HG02870 (cell line): ENCODE results near the gene C19orf47.
A peak's percentile ranks its signal among the peaks of the same experiment; 100 is the strongest.

ENCODE experiments used
- ATAC-seq: cut with Tn5 transposase; IDR thresholded peaks from one replicate; pipeline ENCODE4 v1.9.1; 2021; ENCODE audit warnings: mild to moderate bottlenecking, moderate library complexity; ENCODE audit not compliant: unreplicated experiment

Gene C19orf47, protein sequence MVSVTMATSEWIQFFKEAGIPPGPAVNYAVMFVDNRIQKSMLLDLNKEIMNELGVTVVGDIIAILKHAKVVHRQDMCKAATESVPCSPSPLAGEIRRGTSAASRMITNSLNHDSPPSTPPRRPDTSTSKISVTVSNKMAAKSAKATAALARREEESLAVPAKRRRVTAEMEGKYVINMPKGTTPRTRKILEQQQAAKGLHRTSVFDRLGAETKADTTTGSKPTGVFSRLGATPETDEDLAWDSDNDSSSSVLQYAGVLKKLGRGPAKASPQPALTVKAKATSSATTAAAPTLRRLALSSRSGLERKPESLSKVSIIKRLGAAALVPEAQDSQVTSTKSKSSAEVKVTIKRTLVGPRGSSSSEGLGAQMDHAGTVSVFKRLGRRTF

DNA sequence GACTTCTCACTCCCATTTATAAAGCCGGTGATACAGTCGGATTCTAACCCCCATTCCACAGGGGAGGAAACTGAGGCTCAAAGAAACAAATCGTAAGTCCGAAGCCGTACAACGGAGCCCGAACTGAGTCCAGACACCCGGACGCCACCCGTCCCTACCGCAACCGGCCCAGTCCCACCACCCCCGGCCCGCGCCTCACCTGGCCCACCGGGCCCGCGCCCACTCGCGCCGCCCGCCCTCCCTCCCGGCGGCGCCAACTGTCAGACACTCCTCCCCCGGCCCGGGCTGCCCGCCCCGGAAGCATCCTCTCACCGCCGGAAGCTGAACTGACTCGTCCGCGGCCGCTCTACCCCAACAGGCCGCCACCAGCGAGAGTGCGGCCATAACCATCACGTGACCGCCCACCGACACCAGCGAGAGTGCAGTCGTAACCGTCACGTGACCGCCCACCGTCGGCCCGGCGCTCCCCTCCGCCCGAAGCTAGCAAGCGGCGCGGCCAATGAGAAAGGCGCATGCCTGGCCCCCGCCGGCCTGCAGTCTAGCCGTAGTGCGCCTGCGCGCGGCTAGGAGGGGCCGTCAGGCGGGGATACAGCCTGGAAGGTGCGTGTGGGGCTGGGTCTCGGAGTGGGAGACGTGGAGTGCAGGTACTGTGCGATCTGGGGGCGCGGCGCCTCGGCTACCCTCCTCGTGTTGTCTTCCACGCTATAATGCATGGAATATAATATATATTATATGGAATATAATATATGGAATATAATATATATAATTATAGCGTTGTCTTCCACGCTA, at the start of gene C19orf47, which contains the start of gene PLD3:
Gene C19orf47 (minus strand): TSS at position 273 of the 789 bp plus-strand sequence. CDS start 6,540 bp downstream, outside the sequence.
Gene PLD3 (plus strand): TSS at position 571 of the 789 bp plus-strand sequence. CDS start 17,789 bp downstream, outside the sequence.
- peak; percentile 88 for ATAC-seq

DNA sequence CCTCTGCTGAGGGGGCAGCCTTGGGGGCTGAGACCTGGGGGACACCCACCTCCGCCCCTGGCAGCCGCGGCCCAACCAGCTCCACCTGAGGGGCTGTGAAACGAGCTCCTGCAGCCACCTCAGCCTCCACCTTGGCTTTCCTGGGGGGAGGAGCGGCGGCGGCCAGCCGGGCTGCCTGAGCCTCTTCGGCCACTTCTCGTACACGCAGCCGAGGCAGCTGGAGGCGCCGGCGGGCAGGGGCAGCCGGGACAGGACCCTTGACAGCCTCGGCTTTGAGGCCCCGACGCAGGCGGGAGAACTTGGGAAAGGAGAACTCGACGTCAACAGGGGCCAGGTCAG, 49.3 kb upstream of the C19orf47 start:
- ATAC-seq: no peak

DNA sequence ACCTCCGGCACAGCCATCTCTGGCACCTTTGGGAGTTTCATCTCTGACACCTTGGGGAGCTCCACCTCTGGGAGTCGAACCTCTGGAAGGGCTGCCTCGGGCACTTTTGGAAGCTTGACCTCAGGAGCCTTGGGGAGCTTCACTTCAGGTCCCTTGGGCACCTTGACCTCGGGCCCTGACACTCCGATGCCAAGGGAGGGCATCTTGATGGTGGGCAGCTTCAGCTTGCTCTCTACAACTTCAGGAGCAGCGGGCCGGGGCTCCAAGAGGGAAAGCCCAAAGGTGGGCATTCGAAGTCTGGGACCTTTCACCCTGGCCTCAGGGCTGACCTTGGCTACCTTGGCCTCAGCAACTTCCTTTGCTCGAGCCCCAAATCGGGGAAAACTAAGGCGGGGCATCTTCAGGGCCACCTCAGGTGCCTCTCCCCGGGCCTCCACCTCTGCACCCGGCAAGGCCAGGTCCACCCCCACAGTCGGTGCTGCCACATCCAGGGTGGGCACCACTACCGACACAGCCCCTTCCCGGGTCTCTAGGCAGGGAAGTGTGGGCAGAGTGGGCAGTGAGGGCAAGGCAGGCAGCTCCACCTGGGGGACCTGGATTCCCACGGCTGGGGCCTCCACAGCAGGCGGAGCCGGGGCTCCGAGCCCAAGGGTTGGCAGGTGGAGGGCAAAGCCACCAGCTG, 48.8 kb upstream of the C19orf47 start:
- no peak for ATAC-seq

DNA sequence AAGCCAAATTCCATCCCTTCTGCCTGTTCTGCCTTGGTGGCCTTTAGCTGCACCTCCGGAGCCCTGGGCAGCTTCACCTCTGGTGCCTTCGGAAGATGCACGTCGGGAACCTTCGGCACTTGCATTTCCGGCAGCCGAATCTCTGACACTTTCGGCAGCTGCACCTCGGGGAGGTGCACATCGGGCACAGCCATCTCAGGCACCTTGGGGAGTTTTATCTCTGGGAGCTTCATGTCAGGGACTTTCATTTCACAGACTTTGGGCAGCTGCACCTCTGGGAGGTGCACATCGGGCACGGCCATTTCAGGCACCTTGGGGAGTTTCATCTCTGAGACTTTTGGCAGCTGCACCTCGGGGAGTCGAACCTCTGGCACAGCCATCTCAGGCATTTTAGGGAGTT, 47.8 kb upstream of the C19orf47 start:
- no peak for ATAC-seq

DNA sequence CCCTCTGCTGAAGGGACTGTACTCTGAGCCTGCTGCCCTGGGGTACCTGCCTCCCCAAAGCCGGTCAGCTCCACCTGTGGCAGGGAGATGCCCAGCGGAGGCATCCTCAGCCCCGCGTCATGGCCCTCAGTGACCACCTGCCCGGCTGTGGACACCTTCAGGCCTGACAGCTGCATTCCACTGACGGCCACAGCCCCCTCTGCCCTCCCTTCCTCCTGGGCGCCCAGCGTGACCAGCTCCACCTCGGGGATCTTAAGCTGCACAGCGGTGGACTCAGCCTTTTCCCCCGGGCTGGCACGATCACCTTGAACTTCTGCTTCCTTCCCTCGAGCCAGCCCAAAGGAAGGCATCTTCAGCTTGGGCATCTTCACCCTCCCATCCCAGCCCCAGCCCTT, 46.6 kb upstream of the C19orf47 start:
- no peak for ATAC-seq

DNA sequence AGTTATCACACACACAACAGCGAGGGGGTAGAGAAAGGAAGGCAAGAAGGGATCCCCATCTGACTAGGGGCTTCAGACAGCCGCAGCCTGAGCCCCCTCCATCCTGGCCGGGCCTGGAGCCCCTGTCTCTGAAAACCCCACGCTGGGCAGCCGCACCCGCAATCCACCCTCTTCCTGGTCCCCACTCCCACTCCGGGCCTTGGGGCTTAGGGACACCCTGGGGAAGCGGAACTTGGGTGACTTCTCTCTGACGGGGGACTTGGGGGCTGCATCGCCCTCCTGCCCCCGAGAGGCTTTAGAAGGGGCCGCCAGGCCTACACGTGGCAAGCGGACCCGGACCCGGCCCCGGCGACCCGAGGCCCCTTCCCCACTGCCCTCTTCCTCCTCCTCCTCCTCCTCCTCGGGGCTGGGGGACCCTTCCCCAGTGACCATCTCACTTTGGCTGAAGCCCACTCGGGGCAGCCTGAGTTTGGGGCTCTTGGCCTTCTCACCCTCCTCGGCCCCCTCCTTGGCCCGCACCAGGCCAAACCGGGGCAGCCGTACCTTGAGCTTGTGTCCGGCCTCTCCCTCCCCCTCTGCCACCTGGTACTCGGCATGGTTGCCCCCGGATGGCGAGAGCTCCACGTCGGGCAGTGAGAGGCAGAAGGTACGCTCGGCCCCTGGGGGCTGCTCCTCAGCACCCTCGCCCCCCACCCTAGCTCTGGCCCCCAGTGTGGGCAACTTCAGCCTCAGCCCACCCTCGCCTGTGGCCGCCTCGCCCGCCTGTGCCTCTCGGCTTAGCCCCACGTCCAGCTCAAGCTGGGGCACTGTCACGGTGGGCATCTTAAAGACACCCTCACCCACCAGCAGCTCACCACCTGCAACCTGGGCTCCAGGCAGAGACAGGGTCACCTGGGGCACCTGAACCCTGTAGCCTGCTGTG, 46.0 kb upstream of the C19orf47 start:
- no peak for ATAC-seq

DNA sequence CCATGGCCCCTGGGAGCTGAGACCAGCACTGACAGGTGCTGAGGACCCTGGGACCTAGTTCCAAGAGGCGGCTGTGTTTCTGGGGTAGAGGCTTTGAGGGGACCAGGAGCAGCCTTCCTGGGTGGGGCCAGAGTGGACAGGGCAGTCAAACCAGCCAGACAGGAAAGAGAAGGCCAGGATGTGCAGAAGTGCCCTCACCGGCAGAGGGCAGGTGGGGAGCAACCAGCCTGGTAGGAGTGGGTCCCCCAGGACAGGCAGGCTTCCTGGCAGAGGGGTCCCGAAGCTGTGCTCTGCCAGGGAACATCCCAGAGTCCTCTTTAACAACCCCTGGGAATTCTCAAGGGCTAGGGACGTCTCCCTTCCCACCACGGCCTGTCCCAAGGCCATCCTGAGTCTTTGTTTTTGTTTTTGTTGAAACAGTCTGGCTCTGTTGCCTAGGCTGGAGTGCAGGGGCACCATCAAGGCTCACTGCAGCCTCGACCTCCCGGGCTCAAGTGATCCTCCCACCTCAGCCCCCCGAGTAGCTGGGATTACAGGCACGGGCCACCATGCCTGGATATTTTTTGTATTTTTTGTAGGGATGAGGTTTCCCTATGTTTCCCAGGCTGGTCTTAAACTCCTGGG, 44.8 kb upstream of the C19orf47 start:
- no peak for ATAC-seq

DNA sequence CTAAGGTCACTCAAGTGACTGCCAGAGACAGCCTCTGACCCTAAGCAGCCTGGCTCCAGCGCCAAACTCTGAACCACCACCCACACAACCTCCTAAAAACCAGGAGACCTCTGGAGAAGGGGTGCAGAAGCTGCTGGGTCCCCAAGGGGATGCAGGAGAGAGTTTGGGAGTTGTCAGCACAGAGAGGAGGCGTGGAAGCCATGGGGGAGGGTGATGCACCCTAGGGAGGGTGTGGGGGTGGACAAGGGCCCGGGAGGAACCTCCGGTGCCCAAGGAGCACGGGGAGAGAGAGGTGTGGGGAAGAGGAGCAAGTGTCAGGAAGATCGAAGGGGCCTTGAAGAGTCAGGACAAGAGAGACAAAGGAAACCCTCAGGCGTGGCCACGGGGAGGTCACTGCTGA, 43.9 kb upstream of the C19orf47 start:
- no peak for ATAC-seq

DNA sequence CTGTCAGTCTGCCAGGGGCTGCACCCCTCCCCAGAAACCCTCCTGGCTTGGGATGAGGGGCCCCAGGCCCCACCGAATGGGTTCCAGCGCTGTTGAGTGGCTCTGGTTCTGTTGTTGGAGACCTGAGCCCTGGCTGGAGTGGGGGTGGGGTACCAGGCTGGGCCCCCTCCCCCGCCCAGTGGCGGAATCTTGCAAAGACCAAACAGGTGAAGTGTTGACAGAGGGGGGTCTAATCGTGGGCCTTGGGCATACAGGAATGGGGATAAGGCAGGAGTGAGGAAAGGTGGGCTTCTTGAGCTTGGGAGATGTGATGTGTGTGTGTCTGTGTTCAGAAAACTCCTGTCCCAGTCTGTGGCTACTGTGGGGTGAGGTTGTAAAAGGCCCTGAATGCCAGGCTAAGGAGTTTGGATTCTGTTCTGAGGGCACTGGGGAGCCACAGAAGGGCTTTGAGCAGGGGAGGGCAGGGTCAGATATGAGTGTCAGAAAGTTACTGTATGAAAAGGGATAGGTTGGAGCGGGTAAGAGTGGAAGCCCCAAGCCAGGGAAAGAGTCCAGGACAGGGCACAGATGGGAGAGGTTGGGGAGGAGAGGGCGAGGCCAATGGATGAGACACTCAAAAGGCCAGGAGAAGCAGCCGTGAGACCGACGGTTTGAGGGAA, 42.0 kb upstream of the C19orf47 start, which contains the start of gene HIPK4:
Gene HIPK4 (minus strand): TSS at position 98 of the 659 bp plus-strand sequence. CDS start 279 bp downstream, outside the sequence.
- ATAC-seq: no peak

DNA sequence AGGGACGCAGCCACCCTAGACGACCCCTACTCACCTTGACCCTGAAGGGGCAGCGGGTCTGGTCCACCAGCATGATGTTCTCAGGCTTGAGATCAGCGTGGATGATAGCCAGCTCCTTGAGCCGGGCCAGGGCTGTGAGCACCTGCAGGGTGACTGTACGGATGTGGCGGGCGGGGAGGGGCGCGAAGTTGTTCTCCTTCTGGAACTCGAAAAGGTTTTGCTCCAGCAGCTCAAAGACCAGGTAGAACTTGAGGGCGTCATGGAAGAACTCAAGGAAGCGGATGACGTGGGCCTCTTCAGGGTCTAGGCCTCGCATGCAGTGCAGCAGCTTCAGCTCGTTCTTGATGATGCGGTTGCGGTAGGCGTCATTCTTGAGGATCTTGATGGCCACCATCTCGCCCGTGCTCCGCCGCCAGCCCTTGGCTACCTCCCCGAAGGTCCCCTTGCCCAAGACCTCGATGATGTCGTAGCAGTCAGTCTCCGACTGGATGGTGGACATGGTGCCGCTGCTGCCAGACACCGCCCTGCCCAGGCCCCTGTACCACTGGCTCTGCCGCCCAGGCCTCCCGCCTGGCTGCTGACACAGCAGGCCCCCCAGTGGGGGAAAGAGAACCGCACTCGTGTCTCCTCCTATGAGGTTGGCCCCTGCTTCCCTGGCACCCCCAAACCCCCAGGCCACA, 41.3 kb upstream of the C19orf47 start:
- no peak for ATAC-seq

DNA sequence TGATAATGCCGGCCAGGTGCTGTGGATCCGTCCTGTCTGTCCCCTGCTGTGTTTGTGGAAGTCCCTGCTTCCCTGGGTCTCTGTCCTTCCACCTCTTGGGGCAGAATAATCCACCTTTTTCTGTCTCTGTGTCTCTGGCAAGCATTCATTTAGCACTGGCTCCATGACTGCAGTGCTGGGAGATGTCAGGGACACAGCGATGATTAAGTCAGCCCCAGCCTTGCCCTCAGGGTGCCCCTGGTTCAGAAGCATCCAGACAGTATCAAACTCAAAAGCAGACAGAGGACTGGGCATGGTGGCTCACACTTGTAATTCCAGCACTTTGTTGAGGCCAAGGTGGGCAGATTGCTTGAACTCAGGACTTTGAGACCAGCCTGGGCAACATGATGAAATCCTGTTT, 40.3 kb upstream of the C19orf47 start:
- ATAC-seq: no peak

DNA sequence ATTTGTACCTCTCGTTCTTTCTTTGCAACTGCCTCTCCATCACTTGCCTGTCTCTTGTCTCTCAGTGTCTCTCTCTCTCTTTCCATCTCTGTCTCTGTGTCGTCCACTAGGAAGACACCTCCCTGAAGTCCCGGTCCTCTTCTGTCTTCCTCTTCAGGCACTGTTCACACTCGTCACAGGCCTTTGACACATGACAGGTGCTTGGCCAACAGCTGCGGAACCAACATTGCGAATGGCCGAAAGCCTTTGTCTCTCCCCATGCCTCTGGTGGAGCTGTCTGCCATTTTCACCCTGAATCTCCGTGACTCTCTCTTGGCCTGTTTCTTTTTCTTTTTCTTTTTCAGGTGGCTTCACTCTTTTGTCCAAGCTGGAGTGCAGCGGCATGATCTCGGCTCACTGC, 39.0 kb upstream of the C19orf47 start:
- no peak for ATAC-seq

DNA sequence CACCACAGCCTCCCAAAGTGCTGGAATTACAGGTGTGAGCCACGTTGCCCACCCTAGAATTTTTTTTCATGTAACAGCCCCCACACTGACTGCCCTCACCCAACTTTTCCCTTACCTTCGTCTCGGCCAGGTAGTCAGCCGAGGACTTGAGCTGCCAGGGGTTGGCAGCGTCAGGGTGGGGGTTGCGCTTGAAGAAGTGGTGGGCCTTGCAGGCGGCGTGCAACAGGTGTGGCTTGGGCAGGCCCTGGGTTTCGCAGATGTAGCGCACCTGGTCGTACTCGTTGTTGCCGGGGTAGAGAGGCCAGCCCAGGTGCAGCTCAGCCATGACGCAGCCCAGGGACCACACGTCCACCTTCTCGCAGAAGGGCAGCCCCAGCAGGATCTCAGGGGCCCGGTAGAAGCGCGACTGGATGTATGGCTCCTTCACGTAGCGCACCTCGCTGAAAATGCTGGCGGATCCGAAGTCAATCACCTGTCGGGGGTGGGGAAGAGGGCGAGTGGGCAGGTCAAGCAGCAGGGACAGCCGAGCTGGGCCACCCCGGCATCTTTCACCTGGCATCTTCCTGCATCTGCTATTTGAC, 35.6 kb upstream of the C19orf47 start:
- no peak for ATAC-seq

DNA sequence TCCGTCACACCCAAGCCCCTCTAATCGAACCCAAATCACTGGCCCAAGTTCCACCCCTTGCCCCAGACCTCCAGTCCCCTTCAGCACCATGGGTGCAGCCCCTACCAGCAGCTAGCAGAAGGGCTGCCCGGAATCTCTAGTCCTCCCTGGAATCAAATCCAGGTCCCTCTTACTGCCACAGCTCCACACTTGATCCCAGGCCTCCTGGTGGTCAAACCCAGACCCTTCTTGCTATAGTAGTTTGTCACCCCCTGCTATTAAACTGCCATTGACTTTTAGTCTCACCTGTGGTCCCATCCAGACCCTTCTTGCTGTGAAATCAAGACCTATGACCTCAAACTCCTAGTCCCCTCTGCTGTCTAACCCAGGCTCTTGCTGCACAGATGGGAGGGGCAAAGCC, 33.1 kb upstream of the C19orf47 start:
- ATAC-seq: no peak

DNA sequence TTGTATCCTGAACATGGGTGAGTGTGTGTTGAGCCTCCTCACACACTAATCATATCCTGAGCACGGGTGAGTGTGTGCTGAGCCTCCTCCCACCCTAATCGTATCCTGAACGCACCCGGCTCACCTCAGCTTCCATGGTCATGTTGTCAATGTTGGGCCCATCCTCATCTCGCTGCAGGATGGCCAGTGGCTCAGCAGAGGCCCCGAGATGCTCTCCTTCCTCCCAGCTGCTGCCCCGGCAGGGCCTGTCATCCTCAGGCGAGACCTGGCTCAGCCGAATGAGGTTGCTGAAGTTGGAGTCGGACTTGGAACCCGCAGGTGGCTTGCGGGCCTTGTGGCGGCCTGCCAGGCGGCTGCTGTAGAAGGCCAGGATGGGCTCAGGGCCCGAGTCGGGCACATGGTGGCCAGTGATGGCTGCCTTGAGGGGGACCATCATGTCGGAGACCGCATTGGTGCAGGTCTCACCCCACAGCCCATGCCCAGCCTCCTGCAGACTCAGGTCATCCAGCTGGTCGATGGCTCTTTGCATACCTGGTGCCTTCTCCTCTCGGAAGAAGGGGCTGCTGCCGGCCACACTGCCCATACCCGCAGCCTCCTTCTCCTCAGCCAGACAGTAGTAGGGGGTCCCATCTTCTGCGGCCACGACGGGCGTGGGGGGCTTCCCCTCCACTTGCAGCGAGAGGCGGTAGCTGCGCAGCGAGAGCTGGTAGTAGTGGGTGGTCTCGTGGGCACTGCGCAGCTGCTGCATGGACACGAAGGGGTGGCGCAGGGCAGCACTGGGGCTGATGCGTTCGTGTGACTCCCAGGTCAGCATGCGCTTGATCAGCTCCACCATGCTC, 32.2 kb upstream of the C19orf47 start:
- no peak for ATAC-seq

DNA sequence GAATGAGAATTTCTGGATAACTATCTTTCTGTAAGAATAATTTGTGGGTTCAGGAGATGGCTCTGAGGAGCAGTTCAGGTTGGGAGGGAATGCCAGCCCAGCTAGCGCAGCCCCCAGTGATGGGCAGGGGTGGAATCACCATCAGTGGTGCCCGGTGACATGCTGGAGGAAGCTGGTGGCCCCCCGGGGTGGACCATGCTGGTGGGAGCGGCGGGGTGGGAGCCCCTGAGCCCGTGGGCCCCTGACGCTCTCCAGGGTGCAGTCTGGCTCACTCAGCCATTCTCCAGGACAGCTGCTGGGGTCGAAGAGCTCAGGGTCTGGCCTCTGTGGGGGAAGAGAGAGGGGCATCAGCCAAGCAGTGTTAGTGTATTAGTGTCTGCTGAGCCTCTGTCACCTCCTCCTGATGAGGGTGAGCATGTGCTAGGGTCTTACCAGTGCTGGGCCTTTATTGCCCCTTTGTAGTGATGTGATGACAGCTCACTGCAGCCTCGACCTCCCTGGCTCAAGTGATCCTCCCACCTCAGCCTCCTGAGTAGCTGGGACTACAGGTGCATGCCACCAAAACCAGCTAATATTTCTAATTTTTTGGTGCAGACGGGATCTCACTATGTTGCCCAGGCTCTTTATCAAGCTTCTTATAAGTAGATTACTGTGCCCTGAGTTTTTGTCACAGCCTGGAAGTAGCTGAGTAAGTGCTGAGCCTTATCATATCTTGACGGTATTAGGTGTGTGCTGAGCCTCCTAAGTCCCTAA, 31.4 kb upstream of the C19orf47 start:
- ATAC-seq: no peak

DNA sequence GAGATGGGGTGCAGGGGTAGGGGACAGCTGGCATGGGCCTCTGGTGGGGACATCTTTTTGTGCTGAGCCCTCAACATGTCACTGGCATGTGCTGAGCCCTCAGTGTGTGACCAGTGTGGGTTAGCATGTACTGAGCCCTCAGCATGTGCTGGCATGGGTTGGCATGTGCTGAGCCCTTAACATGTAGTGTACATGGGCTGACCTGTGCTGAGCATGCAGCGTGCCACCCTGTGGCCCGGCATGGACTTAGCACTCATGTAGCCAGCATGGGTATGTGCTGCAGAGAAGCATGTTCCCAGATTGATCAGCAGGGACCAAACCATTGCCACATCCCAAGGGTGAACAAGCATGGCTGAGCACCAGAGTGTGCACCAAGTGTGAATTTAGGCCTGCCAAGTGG, 30.3 kb upstream of the C19orf47 start:
- ATAC-seq: no peak
